K562 (cell line): Measurements from ENCODE around the gene FAM151A. TPM values are rescaled to one million over a fixed set of nuclear protein-coding genes. Genes with fewer than 3 reads are reported as not detected.
A peak's percentile ranks its signal among the peaks of the same experiment; 100 is the strongest.

Experiments
- ATAC-seq: fragments of 200-7000 bp; cut with Tn5 transposase; 3 replicates; pipeline ENCODE4 v1.9.1; 2020; ENCODE audit warnings: moderate library complexity
- BruUV-seq: library from RNA; stranded (reverse); fragments of 400-500 nt; replicated peaks from 2 replicates; lab custom pipeline; 2021; lab: Mats Ljungman, UMichigan
- CTCF ChIA-PET: fragments of 300-600 bp; formaldehyde crosslinking; extraction: SDS; loops from one replicate; lab custom pipeline; 2021; ENCODE audit warnings: low intra/inter-chr PET ratio; lab: Yijun Ruan, JAX
- POLR2A ChIA-PET: fragments of 300-600, 350-650 bp; sonication (Branson Sonifier 250); formaldehyde crosslinking; extraction: SDS; loops from one replicate; lab custom pipeline; 2021; ENCODE audit warnings: antibody characterized with exemption, inconsistent platforms; lab: Yijun Ruan, JAX
- DNase-seq, 4 experiments: peaks; one replicate each; pipeline versions ENCODE4 v3.0.0 to v3.0.0-alpha.2; 2011 to 2018; ENCODE audit warnings: low spot score in 3 of 4, mixed read lengths in 3 of 4; ENCODE audit errors: extremely low read depth in 1 of 4
- FAIRE-seq: peaks from 2 replicates; lab custom pipeline; 2011; peaks lifted over from hg19 to GRCh38; lab: Jason Lieb, UNC
- H2AFZ ChIP-seq: 2 replicates; pipeline ENCODE4 v1.6.0; 2011; ENCODE audit warnings: low read depth, low read length, control low read depth, inconsistent platforms
- H3K27ac ChIP-seq: fragments of 200-600 bp; 3 replicates; pipeline ENCODE4 v1.8.0; 2011; ENCODE audit warnings: low read depth, mild to moderate bottlenecking, control low read depth, inconsistent platforms, low read length, moderate library complexity, mixed read lengths; ENCODE audit errors: extremely low read depth
- H3K27me3 ChIP-seq, 2 experiments: fragments of 300-600 bp in 1 of 2; 2 replicates in 1 of 2; 3 replicates in 1 of 2; pipeline versions ENCODE4 v1.6.0 to v1.8.0; 2011; ENCODE audit warnings: inconsistent platforms in 2 of 2, low read length in 2 of 2, mild to moderate bottlenecking in 1 of 2, mixed read lengths in 1 of 2, moderate library complexity in 1 of 2; ENCODE audit not compliant: control insufficient read depth in 2 of 2, insufficient read depth in 2 of 2
- H3K36me3 ChIP-seq: fragments of 300-600 bp; 3 replicates; pipeline ENCODE4 v1.8.0; 2011; ENCODE audit warnings: mild to moderate bottlenecking, low read length, inconsistent platforms; ENCODE audit not compliant: control insufficient read depth, insufficient read depth
- H3K4me1 ChIP-seq, 2 experiments: fragments of 200-600 bp in 1 of 2; replicated peaks in 1 of 2; 2 replicates in 1 of 2; 3 replicates in 1 of 2; pipeline versions ENCODE4 v1.5.1 to v1.8.0; 2011; ENCODE audit warnings: inconsistent platforms in 2 of 2, low read length in 2 of 2, mild to moderate bottlenecking in 1 of 2, mixed read lengths in 1 of 2, moderate library complexity in 1 of 2; ENCODE audit not compliant: control insufficient read depth in 2 of 2, insufficient read depth in 2 of 2
- H3K4me2 ChIP-seq: 2 replicates; pipeline ENCODE4 v1.6.1; 2011; ENCODE audit warnings: low read length, control low read depth, inconsistent platforms, mixed read lengths; ENCODE audit not compliant: insufficient read depth
- H3K4me3 ChIP-seq: fragments of 200-600 bp; sonication (generic), shearing (Covaris generic); 2 replicates; pipeline ENCODE4 v1.5.1; 2016; ENCODE audit warnings: control low read depth, inconsistent platforms
- H3K79me2 ChIP-seq: fragments of 200-600 bp; 3 replicates; pipeline ENCODE4 v1.8.0; 2011; ENCODE audit warnings: low read length, inconsistent platforms; ENCODE audit not compliant: control insufficient read depth, insufficient read depth
- H3K9ac ChIP-seq, 2 experiments: 2 replicates each; pipeline versions ENCODE4 v1.6.0 to v1.6.1; 2011; ENCODE audit warnings: low read depth in 2 of 2, low read length in 2 of 2, control low read depth in 1 of 2, inconsistent platforms in 1 of 2, mild to moderate bottlenecking in 1 of 2, mixed read lengths in 1 of 2; ENCODE audit not compliant: insufficient read depth in 1 of 2
- H3K9me1 ChIP-seq: one replicate; pipeline ENCODE4 v1.6.0; 2011; ENCODE audit warnings: inconsistent platforms, mild to moderate bottlenecking, low read length, moderate library complexity; ENCODE audit not compliant: control insufficient read depth, insufficient read depth
- H3K9me3 ChIP-seq: replicated peaks from 2 replicates; pipeline ENCODE4 v1.5.1; 2011; ENCODE audit warnings: low read depth, low read length, inconsistent platforms; ENCODE audit not compliant: control insufficient read depth, insufficient read depth
- H4K20me1 ChIP-seq: replicated peaks from 2 replicates; pipeline ENCODE4 v1.6.1; 2011; ENCODE audit warnings: low read length, inconsistent platforms, mixed read lengths; ENCODE audit not compliant: control insufficient read depth, insufficient read depth
- BRD9 ChIP-seq: fragments of 450-650 bp; IDR thresholded peaks from 2 replicates; pipeline ENCODE4 v1.6.1; 2018; ENCODE audit warnings: low read depth; ENCODE audit not compliant: partially characterized antibody
- CBFA2T2 ChIP-seq: fragments of 450-650 bp; conservative IDR thresholded peaks from 2 replicates; pipeline ENCODE4 v1.6.1; 2017; ENCODE audit warnings: mild to moderate bottlenecking
- CHD1 ChIP-seq: fragments of 200-600 bp; sonication (generic); IDR thresholded peaks from one replicate; pipeline ENCODE4 v1.6.1; 2012; ENCODE audit warnings: mild to moderate bottlenecking, moderate library complexity, low read length, inconsistent platforms
- ELF2 ChIP-seq: fragments of 250-450 bp; sonication (Bioruptor Pico); IDR thresholded peaks from 2 replicates; pipeline ENCODE4 v1.5.0; 2021; ENCODE audit warnings: mild to moderate bottlenecking
- NR2C2 ChIP-seq, 2 experiments: fragments of 200-800 bp in 1 of 2; sonication (Bioruptor generic) in 1 of 2; sonication (generic) in 1 of 2; formaldehyde crosslinking in 1 of 2; IDR thresholded peaks; 2 replicates each; pipeline versions ENCODE4 v1.6.1 to v1.8.0; 2016 to 2022; ENCODE audit warnings: mild to moderate bottlenecking in 1 of 2, missing compliant biosample characterization in 1 of 2, missing genetic modification characterization in 1 of 2, missing genetic modification reagents in 1 of 2
- PRMT5 ChIP-seq: sonication (generic); formaldehyde crosslinking; IDR thresholded peaks from 2 replicates; pipeline ENCODE4 v1.5.0; 2020; ENCODE audit warnings: missing genetic modification reagents
- RBM14 ChIP-seq: fragments of 200-400 bp; formaldehyde crosslinking; IDR thresholded peaks from 2 replicates; pipeline ENCODE4 v1.6.1; 2018; ENCODE audit warnings: low read depth, mild to moderate bottlenecking, low read length, moderate library complexity, borderline replicate concordance; ENCODE audit not compliant: insufficient read depth
- TAF7 ChIP-seq: fragments of 450-650 bp; IDR thresholded peaks from 2 replicates; pipeline ENCODE4 v1.6.1; 2016; ENCODE audit warnings: missing genetic modification characterization, missing compliant biosample characterization
- ZNF3 ChIP-seq: fragments of 250-450 bp; sonication (Bioruptor Pico); IDR thresholded peaks from 2 replicates; pipeline ENCODE4 v1.5.0; 2021; ENCODE audit warnings: mild to moderate bottlenecking, moderate library complexity
- whole genome bisulfite sequencing: fragments of 100-300 bp; shearing (Covaris generic); methylation state at CpG from one replicate; pipeline ENCODE4 v1.1.6; 2016; ENCODE audit warnings: low coverage, mixed read lengths; ENCODE audit not compliant: insufficient coverage; ENCODE audit errors: missing lambda C conversion rate; 5-methylcytosine and 5-hydroxymethylcytosine counted together
- in situ Hi-C: fragments of 300-500 bp; cut with MboI; formaldehyde crosslinking; loops from 4 replicates; pipeline ENCODE4 v1.15.0; 2018; ENCODE audit warnings: inconsistent platforms, mixed read lengths
- intact Hi-C: fragments of 100-400 bp; cut with micrococcal nuclease; formaldehyde crosslinking; loops from 2 replicates; pipeline ENCODE4 v1.14.2; 2022
- polyA plus RNA-seq, 8 experiments: library from polyadenylated mRNA; depleted of rRNA in 4 of 8; stranded (reverse) in 5 of 8; unstranded in 3 of 8; fragments of >200 nt; fragmentation: Nextera tagmentation in 2 of 8; fragmentation: Illumina TruSeq in 1 of 8; extraction: Ambion mirVana in 2 of 8; extraction: Trizol in 1 of 8; gene quantifications; 2 replicates each; pipeline versions ENCODE4 v1.2.1 to v1.2.3, GENCODE V29; 2011 to 2014; ENCODE audit warnings: inconsistent platforms in 1 of 8, missing spikeins in 1 of 8
- total RNA-seq, 7 experiments: library from RNA; depleted of rRNA in 6 of 7; stranded (reverse); fragments of >200 nt in 6 of 7; fragmentation: Illumina TruSeq in 2 of 7; extraction: Trizol in 2 of 7; gene quantifications; 2 replicates each; pipeline versions ENCODE4 v1.2.1 to v1.2.3, GENCODE V29; 2011 to 2021; ENCODE audit warnings: low replicate concordance in 1 of 7
- TF ChIP-seq, protein P1 (sequence below): fragments of 450-650 bp; IDR thresholded peaks from 2 replicates; pipeline ENCODE4 v1.6.1; 2016; ENCODE audit warnings: mild to moderate bottlenecking, moderate library complexity

Gene FAM151A
- total and polyA plus RNA-seq, 9 of the 15 experiments (the other 6 are each of a cell fraction or from before 2014, with no cell fraction given), result not detected

DNA sequence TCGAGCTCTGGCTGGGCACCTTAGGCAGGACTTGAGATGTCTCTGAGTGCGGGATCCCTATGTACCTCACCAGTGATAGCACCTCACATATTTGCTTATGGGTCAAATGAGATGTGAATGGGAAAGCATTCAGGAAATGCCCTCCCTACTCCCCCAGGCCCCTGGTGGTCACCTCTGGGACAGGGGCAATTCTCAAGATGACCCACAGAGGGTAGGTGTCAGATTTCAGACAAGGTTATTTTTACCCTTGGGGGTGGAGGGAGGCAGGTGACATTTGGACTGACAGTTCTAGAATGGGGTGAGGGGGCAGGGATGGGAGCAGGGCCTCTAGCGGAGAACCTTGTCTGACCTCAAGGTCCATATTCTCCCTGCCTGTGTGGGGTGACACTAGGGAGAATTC, 48.2 kb downstream of the FAM151A start:
- intact Hi-C loops (no loop called here), in situ Hi-C loops (no loop called here)
- Histone ChIP-seq H4K20me1 (no peaks in the 10 kb centered on the region), H3K9me1 (no peaks in the 10 kb centered on the region), H2AFZ (no peak overlapping the region), H3K9me3 (no peaks in the 10 kb centered on the region), H3K36me3 (no peaks in the 10 kb centered on the region), H3K4me2 (no peak overlapping the region), H3K4me1 (peaks cover 8 to 12% of the 10 kb centered on the region in 2 experiments; a peak in 4 of 5 replicates), H3K79me2 (no peaks in the 10 kb centered on the region), H3K9ac (0 out of 4 replicates have a peak overlapping the region, but pooled peaks of 1 of the 2 experiments have one; percentile 24), H3K27ac (no peak overlapping the region), H3K4me3 (no peak overlapping the region), H3K27me3 (peaks cover 2 to 34% of the 10 kb centered on the region in 2 experiments; a peak in 3 of 5 replicates)
- 2% methylated on average over 3 of the region's 3 CpGs for WGBS
- ChIA-PET POLR2A (no interaction called here), CTCF (no interaction called here)
- peak; percentile 69 for ATAC-seq
- peak; percentile 69 for FAIRE-seq
- no TSS peak for BruUV-seq
- DNase-seq, result peak in 1 of 4 experiments; percentile 41
- TF ChIP-seq PRMT5 (no peak), ZNF3 (no peak), NR2C2 (CRISPR knock-in tag; IDR thresholded peaks at IDR 0.05) (no peak), NR2C2 (tag; IDR thresholded peaks at IDR 0.05) (peak; percentile 54; the same call in 1 of the 2 replicates), CBFA2T2 (no peak), BRD9 (no peak), ELF2 (CRISPR knock-in tag) (no peak), RBM14 (no peak), TAF7 (no peak), CHD1 (no peak)
- TF ChIP-seq, protein P1, sequence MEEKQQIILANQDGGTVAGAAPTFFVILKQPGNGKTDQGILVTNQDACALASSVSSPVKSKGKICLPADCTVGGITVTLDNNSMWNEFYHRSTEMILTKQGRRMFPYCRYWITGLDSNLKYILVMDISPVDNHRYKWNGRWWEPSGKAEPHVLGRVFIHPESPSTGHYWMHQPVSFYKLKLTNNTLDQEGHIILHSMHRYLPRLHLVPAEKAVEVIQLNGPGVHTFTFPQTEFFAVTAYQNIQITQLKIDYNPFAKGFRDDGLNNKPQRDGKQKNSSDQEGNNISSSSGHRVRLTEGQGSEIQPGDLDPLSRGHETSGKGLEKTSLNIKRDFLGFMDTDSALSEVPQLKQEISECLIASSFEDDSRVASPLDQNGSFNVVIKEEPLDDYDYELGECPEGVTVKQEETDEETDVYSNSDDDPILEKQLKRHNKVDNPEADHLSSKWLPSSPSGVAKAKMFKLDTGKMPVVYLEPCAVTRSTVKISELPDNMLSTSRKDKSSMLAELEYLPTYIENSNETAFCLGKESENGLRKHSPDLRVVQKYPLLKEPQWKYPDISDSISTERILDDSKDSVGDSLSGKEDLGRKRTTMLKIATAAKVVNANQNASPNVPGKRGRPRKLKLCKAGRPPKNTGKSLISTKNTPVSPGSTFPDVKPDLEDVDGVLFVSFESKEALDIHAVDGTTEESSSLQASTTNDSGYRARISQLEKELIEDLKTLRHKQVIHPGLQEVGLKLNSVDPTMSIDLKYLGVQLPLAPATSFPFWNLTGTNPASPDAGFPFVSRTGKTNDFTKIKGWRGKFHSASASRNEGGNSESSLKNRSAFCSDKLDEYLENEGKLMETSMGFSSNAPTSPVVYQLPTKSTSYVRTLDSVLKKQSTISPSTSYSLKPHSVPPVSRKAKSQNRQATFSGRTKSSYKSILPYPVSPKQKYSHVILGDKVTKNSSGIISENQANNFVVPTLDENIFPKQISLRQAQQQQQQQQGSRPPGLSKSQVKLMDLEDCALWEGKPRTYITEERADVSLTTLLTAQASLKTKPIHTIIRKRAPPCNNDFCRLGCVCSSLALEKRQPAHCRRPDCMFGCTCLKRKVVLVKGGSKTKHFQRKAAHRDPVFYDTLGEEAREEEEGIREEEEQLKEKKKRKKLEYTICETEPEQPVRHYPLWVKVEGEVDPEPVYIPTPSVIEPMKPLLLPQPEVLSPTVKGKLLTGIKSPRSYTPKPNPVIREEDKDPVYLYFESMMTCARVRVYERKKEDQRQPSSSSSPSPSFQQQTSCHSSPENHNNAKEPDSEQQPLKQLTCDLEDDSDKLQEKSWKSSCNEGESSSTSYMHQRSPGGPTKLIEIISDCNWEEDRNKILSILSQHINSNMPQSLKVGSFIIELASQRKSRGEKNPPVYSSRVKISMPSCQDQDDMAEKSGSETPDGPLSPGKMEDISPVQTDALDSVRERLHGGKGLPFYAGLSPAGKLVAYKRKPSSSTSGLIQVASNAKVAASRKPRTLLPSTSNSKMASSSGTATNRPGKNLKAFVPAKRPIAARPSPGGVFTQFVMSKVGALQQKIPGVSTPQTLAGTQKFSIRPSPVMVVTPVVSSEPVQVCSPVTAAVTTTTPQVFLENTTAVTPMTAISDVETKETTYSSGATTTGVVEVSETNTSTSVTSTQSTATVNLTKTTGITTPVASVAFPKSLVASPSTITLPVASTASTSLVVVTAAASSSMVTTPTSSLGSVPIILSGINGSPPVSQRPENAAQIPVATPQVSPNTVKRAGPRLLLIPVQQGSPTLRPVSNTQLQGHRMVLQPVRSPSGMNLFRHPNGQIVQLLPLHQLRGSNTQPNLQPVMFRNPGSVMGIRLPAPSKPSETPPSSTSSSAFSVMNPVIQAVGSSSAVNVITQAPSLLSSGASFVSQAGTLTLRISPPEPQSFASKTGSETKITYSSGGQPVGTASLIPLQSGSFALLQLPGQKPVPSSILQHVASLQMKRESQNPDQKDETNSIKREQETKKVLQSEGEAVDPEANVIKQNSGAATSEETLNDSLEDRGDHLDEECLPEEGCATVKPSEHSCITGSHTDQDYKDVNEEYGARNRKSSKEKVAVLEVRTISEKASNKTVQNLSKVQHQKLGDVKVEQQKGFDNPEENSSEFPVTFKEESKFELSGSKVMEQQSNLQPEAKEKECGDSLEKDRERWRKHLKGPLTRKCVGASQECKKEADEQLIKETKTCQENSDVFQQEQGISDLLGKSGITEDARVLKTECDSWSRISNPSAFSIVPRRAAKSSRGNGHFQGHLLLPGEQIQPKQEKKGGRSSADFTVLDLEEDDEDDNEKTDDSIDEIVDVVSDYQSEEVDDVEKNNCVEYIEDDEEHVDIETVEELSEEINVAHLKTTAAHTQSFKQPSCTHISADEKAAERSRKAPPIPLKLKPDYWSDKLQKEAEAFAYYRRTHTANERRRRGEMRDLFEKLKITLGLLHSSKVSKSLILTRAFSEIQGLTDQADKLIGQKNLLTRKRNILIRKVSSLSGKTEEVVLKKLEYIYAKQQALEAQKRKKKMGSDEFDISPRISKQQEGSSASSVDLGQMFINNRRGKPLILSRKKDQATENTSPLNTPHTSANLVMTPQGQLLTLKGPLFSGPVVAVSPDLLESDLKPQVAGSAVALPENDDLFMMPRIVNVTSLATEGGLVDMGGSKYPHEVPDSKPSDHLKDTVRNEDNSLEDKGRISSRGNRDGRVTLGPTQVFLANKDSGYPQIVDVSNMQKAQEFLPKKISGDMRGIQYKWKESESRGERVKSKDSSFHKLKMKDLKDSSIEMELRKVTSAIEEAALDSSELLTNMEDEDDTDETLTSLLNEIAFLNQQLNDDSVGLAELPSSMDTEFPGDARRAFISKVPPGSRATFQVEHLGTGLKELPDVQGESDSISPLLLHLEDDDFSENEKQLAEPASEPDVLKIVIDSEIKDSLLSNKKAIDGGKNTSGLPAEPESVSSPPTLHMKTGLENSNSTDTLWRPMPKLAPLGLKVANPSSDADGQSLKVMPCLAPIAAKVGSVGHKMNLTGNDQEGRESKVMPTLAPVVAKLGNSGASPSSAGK, result 0 out of 2 replicates have a peak, but pooled peaks have one; percentile 28
